Heart left ventricle (tissue), 13 donors: Measurements from ENCODE around the gene OSBPL9.

Experiments
- CTCF ChIP-seq, 12 donors: fragments of 200-600 bp; sonication (generic) in 4 of 12; IDR thresholded peaks; one replicate each; pipeline versions ENCODE4 v1.5.0 to v1.8.0; 2018 to 2022; ENCODE audit warnings: antibody characterized with exemption in 12 of 12, mild to moderate bottlenecking in 5 of 12
- POLR2A ChIP-seq, 2 donors: fragments of 450-650 bp; IDR thresholded peaks; one replicate each; pipeline ENCODE4 v1.6.1; 2017; ENCODE audit warnings: antibody characterized with exemption in 2 of 2, mild to moderate bottlenecking in 2 of 2, moderate library complexity in 2 of 2
- donor health status: ischemic (EF 13 %, LVEDD 7.1; RV severe dilation, severe dysfunction).
- donor health status: DM: no; HTN: yes; CAD: no.
- donor health status: DM: no; HTN: no; CAD: no.
- donor health status: ischemic (EF 25% LVEDD 6.9; RV normal size, moderate dysfunction).
- donor health status: ischemic (EF 25% LVEDD 5.7; RV mildly dilated, moderate dysfunction).
- donor health status: ischemic (EF 35%, LVEDD 5.7; RV mildly dilated, moderate dysfunction).
- donor health status: nonischemic (EF 11% LVEDD 7.7; RV severe dilation, severe dysfunction).
- donor health status: DM: yes; HTN: yes; CAD: no.
- donor health status: PGD.
- donor health status: ischemic (EF 29% LVEDD 5.4; RV normal size, mild dysfunction).
- donor health status: nonischemic (EF 23%, LVEDD 6.1; RV moderate dilation, normal function).

GRCh38 chr1:51693419-51694155, 76.7 kb downstream of the OSBPL9 start:
- TF ChIP-seq CTCF (IDR thresholded peaks at IDR 0.05) (no peak), POLR2A (IDR thresholded peaks at IDR 0.05) (no peak)
